Activated CD4-positive, alpha-beta T cell treated with anti-CD3 and anti-CD28 coated beads, Interleukin-2, amount 10 ng/mL, durations not matched to agents 7 days and 5 days (primary cell): ENCODE data around the gene PALD1. TPM values are rescaled to one million over a fixed set of nuclear protein-coding genes. Genes with fewer than 3 reads are reported as not detected.
"Not testable (repeated sequence)": the region's sequence is repeated elsewhere in the genome, so short reads cannot be mapped to it uniquely, and the experiment has no call there.

Experiments
- CTCF ChIA-PET: fragments of 350-600 bp; sonication (Branson Sonifier 250); formaldehyde crosslinking; loops from one replicate; lab custom pipeline; 2021; ENCODE audit warnings: antibody characterized with exemption; lab: Charles Lee
- POLR2A ChIA-PET: fragments of 350-600 bp; sonication (Branson Sonifier 250); formaldehyde crosslinking; loops from one replicate; lab custom pipeline; 2021; ENCODE audit warnings: antibody characterized with exemption; lab: Charles Lee
- DNase-seq: peaks from one replicate; pipeline ENCODE4 v3.0.0-alpha.2; 2020
- H3K27ac Mint-ChIP-seq: one replicate; pipeline ENCODE4 v1.8.0; 2021; ENCODE audit warnings: mild to moderate bottlenecking, moderate library complexity, mixed read lengths
- H3K27me3 Mint-ChIP-seq: one replicate; pipeline ENCODE4 v1.8.0; 2021; ENCODE audit warnings: mixed read lengths
- H3K36me3 Mint-ChIP-seq: one replicate; pipeline ENCODE4 v1.8.0; 2021; ENCODE audit warnings: low read depth, mixed read lengths
- H3K4me1 Mint-ChIP-seq: one replicate; pipeline ENCODE4 v1.8.0; 2021; ENCODE audit warnings: mixed read lengths
- H3K4me3 Mint-ChIP-seq: one replicate; pipeline ENCODE4 v1.8.0; 2021; ENCODE audit warnings: mild to moderate bottlenecking, moderate library complexity, mixed read lengths
- H3K9me3 Mint-ChIP-seq: one replicate; pipeline ENCODE4 v1.8.0; 2021; ENCODE audit warnings: mixed read lengths
- total RNA-seq, 2 experiments: library from RNA; stranded (reverse); gene quantifications; one replicate each; pipeline ENCODE4 v1.2.3, GENCODE V29; 2021

The PALD1 gene
- total RNA-seq, 2 experiments from 2014 or later, result 1.2 to 1.5 TPM

GRCh38 chr10:70599319-70599718, 120.8 kb downstream of the PALD1 start:
- ChIA-PET CTCF (no interaction called here), POLR2A (no interaction called here)
- peaks cover 42% of the 10 kb centered on the region for H3K36me3 Mint-ChIP-seq
- DNase-seq, result no peak
- H3K27me3 Mint-ChIP-seq, result no peaks in the 10 kb centered on the region
- no peaks in the 10 kb centered on the region for H3K9me3 Mint-ChIP-seq
- H3K4me1 Mint-ChIP-seq, result peaks cover 43% of the 10 kb centered on the region
- H3K4me3 Mint-ChIP-seq, result no peak overlapping the region
- H3K27ac Mint-ChIP-seq, result no peak overlapping the region

- Mint-ChIP-seq H3K27me3 (no peaks in the 10 kb centered on the region), H3K4me3 (no peak overlapping the region), H3K27ac (no peak overlapping the region), H3K9me3 (no peaks in the 10 kb centered on the region), H3K36me3 (peaks cover 42% of the 10 kb centered on the region), H3K4me1 (peaks cover 42% of the 10 kb centered on the region)
- DNase-seq, result no peak
- ChIA-PET CTCF (interaction anchor here (0.6 kb wide), 1 partner anchor 18 kb away, joined by 3 read pairs; no protein-coding TSS in a partner anchor), POLR2A (interaction anchor here (0.6 kb wide), 1 partner anchor 24 kb away, joined by 3 read pairs; no protein-coding TSS in a partner anchor)
These were observed 121.2 kb downstream of the PALD1 start for GRCh38 chr10:70599791-70600190.

GRCh38 chr10:70600512-70601395, 122.2 kb downstream of the PALD1 start:
- no peaks in the 10 kb centered on the region for H3K27me3 Mint-ChIP-seq
- peaks cover 38% of the 10 kb centered on the region for H3K36me3 Mint-ChIP-seq
- DNase-seq, result no peak
- ChIA-PET CTCF (interaction anchor here (0.6 to 2.4 kb wide), 3 partner anchors 17 to 291 kb away, joined by 3 to 9 read pairs (median 3); no protein-coding TSS in a partner anchor), POLR2A (no interaction called here)
- no peaks in the 10 kb centered on the region for H3K9me3 Mint-ChIP-seq
- H3K4me3 Mint-ChIP-seq, result peak overlapping the region; percentile 99
- H3K4me1 Mint-ChIP-seq, result peaks cover 40% of the 10 kb centered on the region
- peak overlapping the region; percentile 98 for H3K27ac Mint-ChIP-seq

GRCh38 chr10:70601746-70602145, 123.2 kb downstream of the PALD1 start:
- CTCF ChIA-PET, result interaction anchor here (0.9 to 2.4 kb wide), 2 partner anchors 34 to 41 kb away, joined by 3 to 9 read pairs; no protein-coding TSS in a partner anchor
- H3K9me3 Mint-ChIP-seq, result no peaks in the 10 kb centered on the region
- peaks cover 39% of the 10 kb centered on the region for H3K4me1 Mint-ChIP-seq
- no peaks in the 10 kb centered on the region for H3K27me3 Mint-ChIP-seq
- peak overlapping the region; percentile 98 for H3K27ac Mint-ChIP-seq
- H3K4me3 Mint-ChIP-seq, result peak overlapping the region; percentile 99
- DNase-seq, result no peak
- POLR2A ChIA-PET, result no interaction called here
- H3K36me3 Mint-ChIP-seq, result peaks cover 35% of the 10 kb centered on the region

GRCh38 chr10:70602665-70603448, 124.3 kb downstream of the PALD1 start, which contains the start of gene PRF1:
PRF1 (minus strand) TSS chr10:70602741; CDS start chr10:70600902, 1,839 bp downstream.
- POLR2A ChIA-PET, result no interaction called here
- Mint-ChIP-seq H3K4me1 (peaks cover 41% of the 10 kb centered on the region), H3K27me3 (no peaks in the 10 kb centered on the region), H3K9me3 (peaks cover 4% of the 10 kb centered on the region), H3K36me3 (peaks cover 27% of the 10 kb centered on the region), H3K27ac (peak within 1 kb of the TSS; percentile 98), H3K4me3 (peak within 1 kb of the TSS; percentile 99)
- peak; percentile 89 for DNase-seq
- CTCF ChIA-PET, result interaction anchor here (0.7 to 2.4 kb wide), 3 partner anchors 9 to 42 kb away, joined by 3 to 9 read pairs (median 4); no protein-coding TSS in a partner anchor

- Mint-ChIP-seq H3K9me3 (peaks cover 4% of the 10 kb centered on the region), H3K27ac (peak overlapping the region; percentile 98), H3K27me3 (no peaks in the 10 kb centered on the region), H3K4me3 (peak overlapping the region; percentile 99), H3K36me3 (peaks cover 27% of the 10 kb centered on the region), H3K4me1 (peaks cover 41% of the 10 kb centered on the region)
- CTCF ChIA-PET, result interaction anchor here (1.3 kb wide), 1 partner anchor 9 kb away, joined by 4 read pairs; no protein-coding TSS in a partner anchor
- no peak for DNase-seq
- POLR2A ChIA-PET, result no interaction called here
These were observed 124.9 kb downstream of the PALD1 start for GRCh38 chr10:70603449-70603801.

GRCh38 chr10:70604106-70604505, 125.5 kb downstream of the PALD1 start:
- H3K9me3 Mint-ChIP-seq, result peaks cover 4% of the 10 kb centered on the region
- peaks cover 22% of the 10 kb centered on the region for H3K36me3 Mint-ChIP-seq
- ChIA-PET CTCF (no interaction called here), POLR2A (no interaction called here)
- no peaks in the 10 kb centered on the region for H3K27me3 Mint-ChIP-seq
- no peak overlapping the region for H3K4me3 Mint-ChIP-seq
- no peak for DNase-seq
- H3K4me1 Mint-ChIP-seq, result peaks cover 41% of the 10 kb centered on the region
- H3K27ac Mint-ChIP-seq, result peak overlapping the region; percentile 98

GRCh38 chr10:70605161-70605560, 126.6 kb downstream of the PALD1 start:
- Mint-ChIP-seq H3K4me3 (no peak overlapping the region), H3K36me3 (peaks cover 16% of the 10 kb centered on the region), H3K27me3 (no peaks in the 10 kb centered on the region), H3K9me3 (peaks cover 4% of the 10 kb centered on the region), H3K27ac (no peak overlapping the region), H3K4me1 (peaks cover 43% of the 10 kb centered on the region)
- POLR2A ChIA-PET, result no interaction called here
- CTCF ChIA-PET, result no interaction called here
- no peak for DNase-seq

- POLR2A ChIA-PET, result no interaction called here
- peaks cover 4% of the 10 kb centered on the region for H3K9me3 Mint-ChIP-seq
- DNase-seq, result no peak
- no peak overlapping the region for H3K4me3 Mint-ChIP-seq
- H3K27ac Mint-ChIP-seq, result no peak overlapping the region
- peaks cover 33% of the 10 kb centered on the region for H3K4me1 Mint-ChIP-seq
- H3K27me3 Mint-ChIP-seq, result no peaks in the 10 kb centered on the region
- CTCF ChIA-PET, result no interaction called here
- H3K36me3 Mint-ChIP-seq, result peaks cover 4% of the 10 kb centered on the region
These were observed 129.4 kb downstream of the PALD1 start for GRCh38 chr10:70607936-70608335.

- Mint-ChIP-seq H3K36me3 (no peaks in the 10 kb centered on the region), H3K9me3 (no peaks in the 10 kb centered on the region), H3K27ac (no peak overlapping the region), H3K4me1 (peaks cover 41% of the 10 kb centered on the region), H3K27me3 (peaks cover 5% of the 10 kb centered on the region), H3K4me3 (no peak overlapping the region)
- ChIA-PET POLR2A (no interaction called here), CTCF (interaction anchor here (1.0 kb wide), 1 partner anchor 55 kb away, joined by 3 read pairs; no protein-coding TSS in a partner anchor)
- no peak for DNase-seq
These were observed 135.4 kb downstream of the PALD1 start for GRCh38 chr10:70613941-70614340.

GRCh38 chr10:70614364-70614763, 135.8 kb downstream of the PALD1 start:
- POLR2A ChIA-PET, H3K4me3 Mint-ChIP-seq: not testable (repeated sequence)
- CTCF ChIA-PET, result interaction anchor here (1.0 kb wide), 1 partner anchor 55 kb away, joined by 3 read pairs; no protein-coding TSS in a partner anchor

GRCh38 chr10:70615211-70615610, 136.6 kb downstream of the PALD1 start:
- peaks cover 9% of the 10 kb centered on the region for H3K9me3 Mint-ChIP-seq
- DNase-seq, result no peak
- peaks cover 39% of the 10 kb centered on the region for H3K4me1 Mint-ChIP-seq
- H3K27me3 Mint-ChIP-seq, result peaks cover 5% of the 10 kb centered on the region
- ChIA-PET POLR2A (no interaction called here), CTCF (no interaction called here)
- no peak overlapping the region for H3K27ac Mint-ChIP-seq
- H3K36me3 Mint-ChIP-seq, result no peaks in the 10 kb centered on the region
- no peak overlapping the region for H3K4me3 Mint-ChIP-seq

More at GRCh38 chr10:70614364-70614763, 135.8 kb downstream of the PALD1 start:
- H3K27me3 Mint-ChIP-seq, H3K9me3 Mint-ChIP-seq, H3K36me3 Mint-ChIP-seq, H3K27ac Mint-ChIP-seq, DNase-seq: not testable (repeated sequence)
- peaks cover 41% of the 10 kb centered on the region for H3K4me1 Mint-ChIP-seq
